MG63 (cell line): Measurements from ENCODE around the gene COPE. TPM values are rescaled to one million over a fixed set of nuclear protein-coding genes. Genes with fewer than 3 reads are reported as not detected.

Experiments used
- DNase-seq: peaks from one replicate; pipeline ENCODE4 v3.0.0-alpha.2; 2020
- H3K27me3 ChIP-seq: fragments of 250-450 bp; sonication (Bioruptor Pico); 2 replicates; pipeline ENCODE4 v1.5.1; 2020; ENCODE audit warnings: mild to moderate bottlenecking, moderate library complexity
- H3K36me3 ChIP-seq: fragments of 250-450 bp; sonication (Bioruptor Pico); 2 replicates; pipeline ENCODE4 v1.5.1; 2020; ENCODE audit warnings: mild to moderate bottlenecking, moderate library complexity
- H3K4me3 ChIP-seq: fragments of 250-450 bp; sonication (Bioruptor Pico); 2 replicates; pipeline ENCODE4 v1.5.1; 2020; ENCODE audit warnings: mild to moderate bottlenecking, moderate library complexity
- H3K9me3 ChIP-seq: fragments of 250-450 bp; sonication (Bioruptor Pico); 2 replicates; pipeline ENCODE4 v1.5.1; 2020; ENCODE audit warnings: mild to moderate bottlenecking, moderate library complexity
- total RNA-seq: library from RNA; depleted of rRNA; stranded (reverse); fragments of >200 nt; shearing (Covaris generic); gene quantifications from 2 replicates; pipeline ENCODE4 v1.2.3, GENCODE V29; 2014; ENCODE audit warnings: low replicate concordance; rRNA removed

Gene COPE
- total RNA-seq, 1 experiment from 2014 or later, result 780 TPM

DNA sequence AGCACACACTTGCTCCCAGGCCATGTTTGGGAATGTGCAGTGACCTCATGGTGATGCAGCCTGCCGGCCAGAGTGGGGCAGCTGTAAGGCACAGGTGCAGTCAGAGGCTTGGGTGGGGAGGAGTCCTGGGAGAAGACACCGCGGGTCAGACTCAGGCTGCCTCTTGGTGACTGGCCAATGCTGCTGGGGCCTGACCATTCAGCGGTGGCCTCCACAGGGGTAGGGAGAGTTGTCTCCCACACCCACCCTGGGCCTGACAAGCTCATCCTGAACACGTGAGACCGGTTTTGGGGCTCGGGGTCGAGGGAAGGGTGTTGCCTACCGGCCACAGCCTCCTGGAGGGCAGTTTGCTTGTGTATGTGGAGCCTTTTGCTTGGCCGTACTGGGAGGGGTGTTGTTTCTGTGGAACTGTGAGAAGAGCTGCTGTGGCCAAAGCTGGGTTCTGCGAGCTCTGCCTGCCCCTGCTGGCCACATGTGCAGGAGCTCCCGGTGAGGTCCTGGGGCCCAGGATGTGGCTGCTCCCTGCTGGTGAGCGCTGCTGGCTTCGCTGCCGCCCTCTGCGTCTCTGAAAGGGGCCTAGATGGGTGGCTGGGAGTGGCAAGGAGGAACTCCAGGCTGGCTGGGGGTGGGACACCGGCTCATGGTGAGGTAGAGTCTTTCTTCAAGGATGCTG, 65.3 kb downstream of the COPE start:
- no peak for DNase-seq
- H3K27me3 ChIP-seq, result no peaks in the 10 kb centered on the region
- no peaks in the 10 kb centered on the region for H3K9me3 ChIP-seq
- H3K36me3 ChIP-seq, result peaks cover 98% of the 10 kb centered on the region
- H3K4me3 ChIP-seq, result no peak overlapping the region

- Histone ChIP-seq H3K4me3 (no peak overlapping the region), H3K36me3 (peaks cover 98% of the 10 kb centered on the region), H3K9me3 (no peaks in the 10 kb centered on the region), H3K27me3 (no peaks in the 10 kb centered on the region)
- DNase-seq, result no peak
These were observed 66.5 kb downstream of the COPE start for GRCh38 chr19:18852648-18853047.

- DNase-seq, result no peak
- Histone ChIP-seq H3K4me3 (no peak overlapping the region), H3K27me3 (no peaks in the 10 kb centered on the region), H3K9me3 (no peaks in the 10 kb centered on the region), H3K36me3 (peaks cover 93% of the 10 kb centered on the region)
These were observed 67.4 kb downstream of the COPE start for GRCh38 chr19:18851673-18852325.

GRCh38 chr19:18850471-18851375, 68.5 kb downstream of the COPE start:
- Histone ChIP-seq H3K4me3 (no peak overlapping the region), H3K36me3 (peaks cover 86% of the 10 kb centered on the region), H3K27me3 (no peaks in the 10 kb centered on the region), H3K9me3 (no peaks in the 10 kb centered on the region)
- DNase-seq, result no peak

GRCh38 chr19:18849838-18850400, 69.3 kb downstream of the COPE start:
- no peaks in the 10 kb centered on the region for H3K27me3 ChIP-seq
- peaks cover 81% of the 10 kb centered on the region for H3K36me3 ChIP-seq
- DNase-seq, result no peak
- no peak overlapping the region for H3K4me3 ChIP-seq
- no peaks in the 10 kb centered on the region for H3K9me3 ChIP-seq

Other genes starting within 250 kb of the COPE start
- gene CRTC1, start 235.7 kb downstream of the COPE start, total RNA-seq, result 2.4 and 3.6 TPM in 2 replicates
- 0.30 and 0.66 TPM in 2 replicates for gene COMP, start 128.1 kb downstream of the COPE start, total RNA-seq
- 66.0 and 80.2 TPM in 2 replicates for gene UPF1, start 87.4 kb downstream of the COPE start, total RNA-seq
- 8.4 and 9.9 TPM in 2 replicates for gene CERS1, start 23.2 kb downstream of the COPE start, total RNA-seq
- 142 and 214 TPM in 2 replicates for gene DDX49, start 328 bp upstream of the COPE start, total RNA-seq
- gene HOMER3, start 21.8 kb upstream of the COPE start, total RNA-seq, result 137 and 145 TPM in 2 replicates
- gene SUGP2, start 114.1 kb upstream of the COPE start, total RNA-seq, result 57.3 and 58.7 TPM in 2 replicates
- gene ARMC6, start 114.2 kb upstream of the COPE start, total RNA-seq, result 219 and 267 TPM in 2 replicates
- gene SLC25A42, start 144.6 kb upstream of the COPE start, total RNA-seq, result 2.0 and 10.0 TPM in 2 replicates
- gene TMEM161A, start 219.1 kb upstream of the COPE start, total RNA-seq, result 33.2 and 64.3 TPM in 2 replicates